GM12801 (cell line): ENCODE data around the gene DPYSL3.

Experiments used
- CTCF ChIP-seq: IDR thresholded peaks from one replicate; pipeline ENCODE4 v1.5.1; 2011; ENCODE audit warnings: control low read depth; ENCODE audit not compliant: insufficient read length; ENCODE audit errors: extremely low read depth

DPYSL3 gene

GRCh38 chr5:147509710-147510651 lies at the start of gene DPYSL3:
Gene DPYSL3 (minus strand): TSS chr5:147510068. CDS start chr5:147509858, 210 bp downstream.
- no peak for TF ChIP-seq CTCF

- TF ChIP-seq CTCF = no peak
Measured at GRCh38 chr5:147558826-147559225, 49.0 kb upstream of the DPYSL3 start.

- no peak for TF ChIP-seq CTCF
Measured at GRCh38 chr5:147557876-147558745, 48.2 kb upstream of the DPYSL3 start.

GRCh38 chr5:147555176-147555575 lies 45.3 kb upstream of the DPYSL3 start:
- no peak for TF ChIP-seq CTCF

GRCh38 chr5:147554261-147554817 lies 44.5 kb upstream of the DPYSL3 start:
- no peak for TF ChIP-seq CTCF

GRCh38 chr5:147552897-147553296 lies 43.0 kb upstream of the DPYSL3 start:
- no peak for TF ChIP-seq CTCF

GRCh38 chr5:147551677-147552076 lies 41.8 kb upstream of the DPYSL3 start:
- TF ChIP-seq CTCF = no peak
